Body of pancreas (tissue), 4 donors: Measurements from ENCODE around the gene CBS.

Experiments used
- CTCF ChIP-seq, 7 experiments: fragments of 450-650 bp in 4 of 7; fragments of 200-600 bp in 3 of 7; sonication (generic) in 3 of 7; IDR thresholded peaks; one replicate each; pipeline ENCODE4 v1.5.1; 2016 to 2019; ENCODE audit warnings: antibody characterized with exemption in 7 of 7
- POLR2A ChIP-seq, 3 donors: fragments of 450-650 bp; IDR thresholded peaks; one replicate each; pipeline ENCODE4 v1.6.1; 2016; ENCODE audit warnings: antibody characterized with exemption in 3 of 3, mild to moderate bottlenecking in 2 of 3

DNA sequence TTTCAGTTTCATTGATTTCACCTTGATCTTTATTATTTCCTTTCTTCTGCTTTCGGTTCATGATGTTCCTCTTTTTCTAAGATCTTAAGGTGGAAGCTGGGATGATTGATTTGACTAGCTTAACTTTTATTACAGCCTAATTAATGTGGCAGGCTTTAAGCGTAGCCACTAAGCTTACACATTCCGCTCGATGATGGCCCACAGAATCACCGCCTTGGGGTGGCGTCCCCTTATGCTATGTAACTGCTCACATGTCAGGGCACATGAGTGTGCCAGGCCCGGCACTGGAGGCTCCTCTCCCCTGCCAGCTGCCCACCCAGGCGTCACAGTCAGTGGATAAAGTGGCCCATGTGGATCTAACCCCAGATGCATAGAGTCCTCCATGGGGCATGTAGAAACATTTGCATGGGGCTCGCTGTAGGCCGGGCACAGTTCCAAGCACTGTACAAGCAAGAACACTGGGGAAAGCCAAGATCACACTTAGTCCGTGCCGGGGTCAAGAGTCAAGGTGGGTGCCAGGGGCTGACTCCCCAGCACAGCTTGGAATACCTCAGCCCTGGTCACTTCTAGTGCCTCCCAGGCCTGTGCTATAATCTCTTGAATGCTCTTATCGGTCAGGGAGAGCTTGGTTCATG, 59.6 kb downstream of the CBS start:
- TF ChIP-seq CTCF (IDR thresholded peaks at IDR 0.05): no peak
- TF ChIP-seq POLR2A (IDR thresholded peaks at IDR 0.05): no peak
